Activated naive CD8-positive, alpha-beta T cell treated with anti-CD3 and anti-CD28 coated beads for 36 hours (primary cell): Measurements from ENCODE around the gene KDM6A. TPM values are rescaled to one million over a fixed set of nuclear protein-coding genes. Genes with fewer than 3 reads are reported as not detected.
"Not testable (repeated sequence)": the region's sequence is repeated elsewhere in the genome, so short reads cannot be mapped to it uniquely, and the experiment has no call there.

Experiments used
- DNase-seq: peaks from one replicate; pipeline ENCODE4 v3.0.0; 2021
- H3K27ac Mint-ChIP-seq: one replicate; pipeline ENCODE4 v1.8.0; 2022; ENCODE audit warnings: mild to moderate bottlenecking, moderate library complexity, mixed read lengths
- H3K27me3 Mint-ChIP-seq: one replicate; pipeline ENCODE4 v1.8.0; 2022; ENCODE audit warnings: mild to moderate bottlenecking, mixed read lengths
- H3K36me3 Mint-ChIP-seq: one replicate; pipeline ENCODE4 v1.8.0; 2021; ENCODE audit warnings: mild to moderate bottlenecking, mixed read lengths
- H3K4me1 Mint-ChIP-seq: one replicate; pipeline ENCODE4 v1.8.0; 2021; ENCODE audit warnings: mixed read lengths
- H3K4me3 Mint-ChIP-seq: one replicate; pipeline ENCODE4 v1.8.0; 2022; ENCODE audit warnings: mild to moderate bottlenecking, moderate library complexity, mixed read lengths
- H3K9me3 Mint-ChIP-seq: one replicate; pipeline ENCODE4 v1.8.0; 2022; ENCODE audit warnings: mixed read lengths
- total RNA-seq, 2 experiments: library from RNA; stranded (reverse); gene quantifications; one replicate each; pipeline ENCODE4 v1.2.3, GENCODE V29; 2021

Gene KDM6A
- total RNA-seq, 2 experiments from 2014 or later = 15.8 to 17.4 TPM

- no peak for DNase-seq
- Mint-ChIP-seq H3K9me3 (peaks cover 3% of the 10 kb centered on the region), H3K36me3 (peaks cover 26% of the 10 kb centered on the region), H3K4me1 (peaks cover 4% of the 10 kb centered on the region), H3K27me3 (no peaks in the 10 kb centered on the region), H3K27ac (no peak overlapping the region), H3K4me3 (no peak overlapping the region)
Measured at GRCh38 chrX:44980403-44980802, 107.4 kb downstream of the KDM6A start.

- no peaks in the 10 kb centered on the region for H3K27me3 Mint-ChIP-seq
- H3K4me3 Mint-ChIP-seq = no peak overlapping the region
- no peak overlapping the region for H3K27ac Mint-ChIP-seq
- peaks cover 4% of the 10 kb centered on the region for H3K4me1 Mint-ChIP-seq
- H3K9me3 Mint-ChIP-seq = peaks cover 3% of the 10 kb centered on the region
- H3K36me3 Mint-ChIP-seq = peaks cover 25% of the 10 kb centered on the region
- no peak for DNase-seq
Measured at GRCh38 chrX:44980883-44981282, 107.9 kb downstream of the KDM6A start.

GRCh38 chrX:44989995-44990770 lies 117.2 kb downstream of the KDM6A start:
- H3K9me3 Mint-ChIP-seq = peaks cover 9% of the 10 kb centered on the region
- H3K36me3 Mint-ChIP-seq = peaks cover 47% of the 10 kb centered on the region
- no peak for DNase-seq
- H3K4me1 Mint-ChIP-seq = peaks cover 18% of the 10 kb centered on the region
- no peak overlapping the region for H3K4me3 Mint-ChIP-seq
- H3K27ac Mint-ChIP-seq = no peak overlapping the region
- H3K27me3 Mint-ChIP-seq = no peaks in the 10 kb centered on the region

GRCh38 chrX:44992775-44993174 lies 119.8 kb downstream of the KDM6A start:
- DNase-seq = no peak
- H3K4me1 Mint-ChIP-seq = peaks cover 32% of the 10 kb centered on the region
- H3K27me3 Mint-ChIP-seq = no peaks in the 10 kb centered on the region
- H3K4me3 Mint-ChIP-seq = no peak overlapping the region
- H3K9me3 Mint-ChIP-seq = peaks cover 5% of the 10 kb centered on the region
- peaks cover 35% of the 10 kb centered on the region for H3K36me3 Mint-ChIP-seq
- H3K27ac Mint-ChIP-seq = no peak overlapping the region

- Mint-ChIP-seq H3K9me3 (peaks cover 8% of the 10 kb centered on the region), H3K27me3 (no peaks in the 10 kb centered on the region), H3K36me3 (peaks cover 31% of the 10 kb centered on the region), H3K4me3 (no peak overlapping the region), H3K4me1 (peaks cover 48% of the 10 kb centered on the region), H3K27ac (peak overlapping the region; percentile 8)
- DNase-seq = no peak
Measured at GRCh38 chrX:44996277-44996676, 123.3 kb downstream of the KDM6A start.

- H3K36me3 Mint-ChIP-seq = peaks cover 31% of the 10 kb centered on the region
- no peaks in the 10 kb centered on the region for H3K27me3 Mint-ChIP-seq
- H3K27ac Mint-ChIP-seq = peak overlapping the region; percentile 74
Measured at GRCh38 chrX:44997282-44997812, 124.4 kb downstream of the KDM6A start.

GRCh38 chrX:44997888-44998287 lies 124.9 kb downstream of the KDM6A start:
- peaks cover 53% of the 10 kb centered on the region for H3K4me1 Mint-ChIP-seq

More at GRCh38 chrX:44997282-44997812, 124.4 kb downstream of the KDM6A start:
- H3K4me3 Mint-ChIP-seq = peak overlapping the region; percentile 23
- H3K9me3 Mint-ChIP-seq = peaks cover 8% of the 10 kb centered on the region
- peaks cover 53% of the 10 kb centered on the region for H3K4me1 Mint-ChIP-seq
- DNase-seq = no peak

GRCh38 chrX:44999237-44999636 lies 126.2 kb downstream of the KDM6A start:
- H3K36me3 Mint-ChIP-seq = peaks cover 30% of the 10 kb centered on the region
- H3K27ac Mint-ChIP-seq = peak overlapping the region; percentile 75
- not testable (repeated sequence) for H3K4me3 Mint-ChIP-seq, DNase-seq, H3K9me3 Mint-ChIP-seq, H3K27me3 Mint-ChIP-seq
- peaks cover 58% of the 10 kb centered on the region for H3K4me1 Mint-ChIP-seq

More at GRCh38 chrX:44997888-44998287, 124.9 kb downstream of the KDM6A start:
- Mint-ChIP-seq H3K4me3 (peak overlapping the region; percentile 23), H3K36me3 (peaks cover 31% of the 10 kb centered on the region), H3K27ac (peak overlapping the region; percentile 74), H3K9me3 (peaks cover 8% of the 10 kb centered on the region), H3K27me3 (no peaks in the 10 kb centered on the region)
- no peak for DNase-seq

- not testable (repeated sequence) for H3K9me3 Mint-ChIP-seq, H3K27me3 Mint-ChIP-seq, H3K4me3 Mint-ChIP-seq, DNase-seq
- peaks cover 31% of the 10 kb centered on the region for H3K36me3 Mint-ChIP-seq
- peaks cover 56% of the 10 kb centered on the region for H3K4me1 Mint-ChIP-seq
- H3K27ac Mint-ChIP-seq = peak overlapping the region; percentile 75
Measured at GRCh38 chrX:44999872-45000271, 126.9 kb downstream of the KDM6A start.

GRCh38 chrX:45001048-45001447 lies 128.1 kb downstream of the KDM6A start:
- H3K4me1 Mint-ChIP-seq = peaks cover 61% of the 10 kb centered on the region
- peak overlapping the region; percentile 90 for H3K27ac Mint-ChIP-seq
- H3K9me3 Mint-ChIP-seq = peaks cover 8% of the 10 kb centered on the region
- peaks cover 34% of the 10 kb centered on the region for H3K36me3 Mint-ChIP-seq
- no peak for DNase-seq
- no peaks in the 10 kb centered on the region for H3K27me3 Mint-ChIP-seq
- H3K4me3 Mint-ChIP-seq = peak overlapping the region; percentile 82

GRCh38 chrX:45003085-45003484 lies 130.1 kb downstream of the KDM6A start:
- DNase-seq = no peak
- Mint-ChIP-seq H3K9me3 (peaks cover 13% of the 10 kb centered on the region), H3K27ac (no peak overlapping the region), H3K36me3 (peaks cover 45% of the 10 kb centered on the region), H3K4me3 (no peak overlapping the region), H3K27me3 (no peaks in the 10 kb centered on the region), H3K4me1 (peaks cover 51% of the 10 kb centered on the region)

- peaks cover 8% of the 10 kb centered on the region for H3K9me3 Mint-ChIP-seq
- H3K27me3 Mint-ChIP-seq = no peaks in the 10 kb centered on the region
- DNase-seq = no peak
- peak overlapping the region; percentile 51 for H3K27ac Mint-ChIP-seq
- peaks cover 41% of the 10 kb centered on the region for H3K4me1 Mint-ChIP-seq
- peaks cover 40% of the 10 kb centered on the region for H3K36me3 Mint-ChIP-seq
- H3K4me3 Mint-ChIP-seq = no peak overlapping the region
Measured at GRCh38 chrX:45006002-45006800, 133.2 kb downstream of the KDM6A start.

GRCh38 chrX:45007598-45007997 lies 134.6 kb downstream of the KDM6A start:
- H3K9me3 Mint-ChIP-seq = peaks cover 8% of the 10 kb centered on the region
- DNase-seq = no peak
- no peaks in the 10 kb centered on the region for H3K27me3 Mint-ChIP-seq
- H3K36me3 Mint-ChIP-seq = peaks cover 46% of the 10 kb centered on the region
- no peak overlapping the region for H3K27ac Mint-ChIP-seq
- H3K4me1 Mint-ChIP-seq = peaks cover 34% of the 10 kb centered on the region
- H3K4me3 Mint-ChIP-seq = no peak overlapping the region

GRCh38 chrX:45009371-45010000 lies 136.5 kb downstream of the KDM6A start:
- H3K4me3 Mint-ChIP-seq = no peak overlapping the region
- no peak overlapping the region for H3K27ac Mint-ChIP-seq
- no peak for DNase-seq
- H3K36me3 Mint-ChIP-seq = peaks cover 38% of the 10 kb centered on the region
- no peaks in the 10 kb centered on the region for H3K27me3 Mint-ChIP-seq
- H3K4me1 Mint-ChIP-seq = peaks cover 33% of the 10 kb centered on the region
- peaks cover 8% of the 10 kb centered on the region for H3K9me3 Mint-ChIP-seq

- H3K4me1 Mint-ChIP-seq = peaks cover 31% of the 10 kb centered on the region
- peaks cover 31% of the 10 kb centered on the region for H3K36me3 Mint-ChIP-seq
- H3K9me3 Mint-ChIP-seq = peaks cover 6% of the 10 kb centered on the region
- H3K27ac Mint-ChIP-seq = no peak overlapping the region
- no peak for DNase-seq
- no peak overlapping the region for H3K4me3 Mint-ChIP-seq
- no peaks in the 10 kb centered on the region for H3K27me3 Mint-ChIP-seq
Measured at GRCh38 chrX:45011131-45011530, 138.1 kb downstream of the KDM6A start.
